Measurements from ENCODE around the gene NACC2. TPM values are rescaled to one million over a fixed set of nuclear protein-coding genes. Genes with fewer than 3 reads are reported as not detected.

NACC2 gene
- total RNA-seq, 1 experiment from 2014 or later, result 22.0 TPM

DNA sequence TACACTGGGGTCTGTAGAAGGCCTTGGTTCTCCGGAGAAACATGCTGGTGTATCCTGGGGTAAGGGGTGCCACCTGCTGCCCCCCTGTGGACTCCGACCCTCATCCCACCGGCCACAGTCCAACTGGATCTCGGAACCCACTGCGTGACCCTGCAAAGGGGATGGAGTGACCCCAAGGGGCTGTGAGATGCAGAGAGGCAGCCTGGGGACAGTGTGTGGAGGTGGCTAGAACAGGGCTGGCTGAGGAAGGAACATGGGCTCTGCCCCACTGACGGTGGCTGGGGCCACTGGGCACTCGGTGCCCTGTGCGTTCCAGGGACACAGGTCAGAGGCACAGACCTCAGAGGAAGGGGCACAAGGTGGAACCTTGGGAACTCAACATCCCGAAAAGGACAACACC, 2.3 kb downstream of the NACC2 start:
- ChIA-PET CTCF (no interaction called here), POLR2A (no interaction called here)
- no peak for DNase-seq
- Mint-ChIP-seq H3K36me3 (ENCODE audit: insufficient read depth, unreplicated experiment) (peaks cover 9% of the 10 kb centered on the region), H3K4me1 (ENCODE audit: low read depth, unreplicated experiment) (no peaks in the 10 kb centered on the region), H3K27me3 (ENCODE audit: insufficient read depth, unreplicated experiment) (no peaks in the 10 kb centered on the region), H3K27ac (ENCODE audit: unreplicated experiment) (peak overlapping the region; percentile 50), H3K9me3 (ENCODE audit: unreplicated experiment) (no peaks in the 10 kb centered on the region), H3K4me3 (ENCODE audit: unreplicated experiment) (peak overlapping the region; percentile 58)
- H3K4me3 ChIP-seq (ENCODE audit: low read depth, low read length), result no peak overlapping the region
- no peaks in the 10 kb centered on the region for H3K27me3 ChIP-seq (replicated peaks; ENCODE audit: control insufficient read depth, insufficient read depth, low read length)
- peaks cover 14% of the 10 kb centered on the region for H3K4me1 ChIP-seq
- H3K9me3 ChIP-seq, result no peaks in the 10 kb centered on the region
- TF ChIP-seq, protein P1, sequence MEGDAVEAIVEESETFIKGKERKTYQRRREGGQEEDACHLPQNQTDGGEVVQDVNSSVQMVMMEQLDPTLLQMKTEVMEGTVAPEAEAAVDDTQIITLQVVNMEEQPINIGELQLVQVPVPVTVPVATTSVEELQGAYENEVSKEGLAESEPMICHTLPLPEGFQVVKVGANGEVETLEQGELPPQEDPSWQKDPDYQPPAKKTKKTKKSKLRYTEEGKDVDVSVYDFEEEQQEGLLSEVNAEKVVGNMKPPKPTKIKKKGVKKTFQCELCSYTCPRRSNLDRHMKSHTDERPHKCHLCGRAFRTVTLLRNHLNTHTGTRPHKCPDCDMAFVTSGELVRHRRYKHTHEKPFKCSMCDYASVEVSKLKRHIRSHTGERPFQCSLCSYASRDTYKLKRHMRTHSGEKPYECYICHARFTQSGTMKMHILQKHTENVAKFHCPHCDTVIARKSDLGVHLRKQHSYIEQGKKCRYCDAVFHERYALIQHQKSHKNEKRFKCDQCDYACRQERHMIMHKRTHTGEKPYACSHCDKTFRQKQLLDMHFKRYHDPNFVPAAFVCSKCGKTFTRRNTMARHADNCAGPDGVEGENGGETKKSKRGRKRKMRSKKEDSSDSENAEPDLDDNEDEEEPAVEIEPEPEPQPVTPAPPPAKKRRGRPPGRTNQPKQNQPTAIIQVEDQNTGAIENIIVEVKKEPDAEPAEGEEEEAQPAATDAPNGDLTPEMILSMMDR (IDR thresholded peaks at IDR 0.05; ENCODE audit: insufficient read depth in 1 of 2, low read depth in 1 of 2, low read length in 1 of 2, severe bottlenecking in 1 of 2, unreplicated experiment in 1 of 2), result no peak
- BruUV-seq (replicated peaks), result no TSS peak
- no peaks in the 10 kb centered on the region for H3K36me3 ChIP-seq (ENCODE audit: control insufficient read depth, insufficient read depth, low read length)
- intact Hi-C loops (cut with micrococcal nuclease; ENCODE audit: unreplicated experiment), result no loop called here

DNA sequence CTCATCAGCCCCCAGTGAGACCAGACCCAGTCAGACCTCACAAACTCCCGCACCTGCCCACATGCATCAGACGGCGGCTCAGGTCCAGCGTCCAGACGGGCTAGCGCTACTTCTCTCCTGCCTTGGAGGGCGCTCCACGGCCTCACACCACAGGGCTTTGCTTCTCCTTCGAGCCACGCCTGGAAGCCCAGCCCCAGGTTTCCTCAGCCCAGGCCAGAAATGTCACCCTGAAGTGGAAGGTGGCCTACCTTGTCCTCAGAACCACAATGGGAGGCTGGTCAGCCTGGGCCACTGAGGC, 2.8 kb downstream of the NACC2 start:
- no peaks in the 10 kb centered on the region for H3K4me1 Mint-ChIP-seq (ENCODE audit: low read depth, unreplicated experiment)
- POLR2A ChIA-PET, result no interaction called here
- no peaks in the 10 kb centered on the region for H3K27me3 Mint-ChIP-seq (ENCODE audit: insufficient read depth, unreplicated experiment)
- BruUV-seq (replicated peaks), result no TSS peak
- no peak for DNase-seq
- no peak overlapping the region for H3K4me3 Mint-ChIP-seq (ENCODE audit: unreplicated experiment)
- Histone ChIP-seq H3K9me3 (no peaks in the 10 kb centered on the region), H3K36me3 (ENCODE audit: control insufficient read depth, insufficient read depth, low read length) (no peaks in the 10 kb centered on the region), H3K4me3 (ENCODE audit: low read depth, low read length) (no peak overlapping the region), H3K4me1 (peaks cover 14% of the 10 kb centered on the region), H3K27me3 (replicated peaks; ENCODE audit: control insufficient read depth, insufficient read depth, low read length) (no peaks in the 10 kb centered on the region)
- no peaks in the 10 kb centered on the region for H3K9me3 Mint-ChIP-seq (ENCODE audit: unreplicated experiment)
- intact Hi-C loops (cut with micrococcal nuclease; ENCODE audit: unreplicated experiment), result no loop called here
- H3K27ac Mint-ChIP-seq (ENCODE audit: unreplicated experiment), result peak overlapping the region; percentile 50
- peaks cover 9% of the 10 kb centered on the region for H3K36me3 Mint-ChIP-seq (ENCODE audit: insufficient read depth, unreplicated experiment)
- CTCF ChIA-PET, result no interaction called here
- TF ChIP-seq, protein P1 (IDR thresholded peaks at IDR 0.05; ENCODE audit: insufficient read depth in 1 of 2, low read depth in 1 of 2, low read length in 1 of 2, severe bottlenecking in 1 of 2, unreplicated experiment in 1 of 2), result no peak

DNA sequence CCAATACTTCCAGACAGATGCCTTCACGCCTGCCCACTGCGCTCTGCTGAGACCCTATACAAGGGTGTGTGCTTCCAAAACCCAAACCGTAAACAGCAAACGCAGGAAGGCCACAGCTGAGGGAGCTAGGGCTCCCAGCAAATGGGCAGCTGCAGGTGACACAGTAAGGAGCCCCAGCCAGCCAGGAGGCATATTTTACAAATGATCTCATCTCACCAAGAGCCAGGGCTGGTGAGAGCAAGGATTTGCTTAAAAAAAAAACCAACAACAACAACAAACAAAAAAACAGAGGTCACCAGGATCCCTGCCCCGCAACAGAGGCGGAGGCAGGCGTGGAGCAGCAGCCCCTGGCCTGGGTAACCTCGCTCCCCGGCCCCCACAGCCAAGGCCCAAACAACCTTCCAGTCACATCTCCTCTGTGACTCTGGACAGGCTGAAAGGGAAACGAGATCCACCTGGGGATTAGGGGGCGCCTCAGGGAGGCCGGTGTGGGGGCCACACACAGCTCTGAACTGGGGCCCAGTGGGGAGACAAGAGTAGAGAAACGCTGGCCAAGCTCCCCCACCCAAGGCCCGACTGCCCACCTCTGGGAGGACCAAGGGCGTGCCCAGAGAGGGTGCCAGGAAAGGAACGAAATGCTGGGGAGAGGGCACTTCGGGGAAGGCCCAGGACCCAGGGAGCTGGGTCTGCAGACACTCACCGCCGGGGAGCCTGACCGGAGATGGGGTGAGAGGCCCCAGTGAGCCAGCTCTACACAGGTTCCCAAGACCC, 3.3 kb downstream of the NACC2 start:
- CTCF ChIA-PET, result no interaction called here

More for the DNA sequence above, 3.3 kb downstream of the NACC2 start:
- Histone ChIP-seq H3K9me3 (no peaks in the 10 kb centered on the region), H3K27me3 (replicated peaks; ENCODE audit: control insufficient read depth, insufficient read depth, low read length) (no peaks in the 10 kb centered on the region), H3K4me1 (peaks cover 14% of the 10 kb centered on the region), H3K36me3 (ENCODE audit: control insufficient read depth, insufficient read depth, low read length) (no peaks in the 10 kb centered on the region), H3K4me3 (ENCODE audit: low read depth, low read length) (no peak overlapping the region)
- H3K4me3 Mint-ChIP-seq (ENCODE audit: unreplicated experiment), result no peak overlapping the region
- H3K27ac Mint-ChIP-seq (ENCODE audit: unreplicated experiment), result peak overlapping the region; percentile 53
- H3K36me3 Mint-ChIP-seq (ENCODE audit: insufficient read depth, unreplicated experiment), result peaks cover 9% of the 10 kb centered on the region
- BruUV-seq (replicated peaks), result no TSS peak
- H3K9me3 Mint-ChIP-seq (ENCODE audit: unreplicated experiment), result no peaks in the 10 kb centered on the region
- no peak for DNase-seq
- no peaks in the 10 kb centered on the region for H3K4me1 Mint-ChIP-seq (ENCODE audit: low read depth, unreplicated experiment)
- POLR2A ChIA-PET, result no interaction called here
- no peaks in the 10 kb centered on the region for H3K27me3 Mint-ChIP-seq (ENCODE audit: insufficient read depth, unreplicated experiment)
- intact Hi-C loops (cut with micrococcal nuclease; ENCODE audit: unreplicated experiment), result no loop called here
- TF ChIP-seq, protein P1 (IDR thresholded peaks at IDR 0.05; ENCODE audit: insufficient read depth in 1 of 2, low read depth in 1 of 2, low read length in 1 of 2, severe bottlenecking in 1 of 2, unreplicated experiment in 1 of 2), result no peak

Measured in Caco-2 (cell line).